GM23338 (cell line): Measurements from ENCODE around the gene CCDC24.

ENCODE experiments used
- CREB1 ChIP-seq: fragments of 250-450 bp; sonication (Bioruptor Pico); IDR thresholded peaks from 2 replicates; pipeline ENCODE4 v1.5.0; 2020; ENCODE audit warnings: low read depth, mild to moderate bottlenecking, moderate library complexity
- EZH2 ChIP-seq: fragments of 200-600 bp; sonication (generic); IDR thresholded peaks from one replicate; pipeline ENCODE4 v1.8.0; 2017; ENCODE audit warnings: antibody characterized with exemption, mild to moderate bottlenecking, low read depth; ENCODE audit not compliant: unreplicated experiment
- TF ChIP-seq, protein P1 (sequence below), 2 experiments: fragments of 200-600 bp in 1 of 2; sonication (generic) in 1 of 2; conservative IDR thresholded peaks; 2 replicates each; pipeline versions ENCODE4 v1.5.1 to v1.6.1; 2016 to 2017; ENCODE audit warnings: antibody characterized with exemption in 2 of 2, low read depth in 2 of 2, mild to moderate bottlenecking in 2 of 2, moderate library complexity in 1 of 2

DNA sequence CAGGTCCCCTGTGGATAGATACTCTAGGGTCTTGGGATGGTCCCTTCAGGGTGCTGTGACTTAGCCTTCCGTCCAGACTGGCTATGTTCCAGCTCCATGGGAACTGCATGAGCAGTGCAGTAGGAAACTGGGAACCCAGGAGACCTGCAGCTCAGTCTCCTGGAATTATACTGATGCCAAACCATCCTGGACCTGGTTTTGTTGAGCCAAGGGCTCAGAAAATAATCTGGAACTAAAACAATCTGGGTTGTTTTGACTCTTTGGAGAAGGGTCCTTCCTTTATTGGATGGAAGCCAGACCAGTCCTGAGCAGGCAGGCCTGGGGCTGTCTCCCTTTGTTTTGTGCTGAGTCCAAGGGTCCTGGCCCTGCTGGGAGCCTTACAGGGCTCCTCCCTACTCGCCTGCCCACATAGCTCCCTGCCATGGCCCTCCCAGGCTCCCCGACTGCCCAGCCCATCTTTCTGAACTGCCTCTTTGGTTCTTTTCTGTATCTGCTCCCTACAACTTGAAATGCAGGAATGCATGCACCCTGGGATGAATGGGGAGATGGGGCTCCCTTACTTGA is 43.4 kb upstream of the CCDC24 start:
- TF ChIP-seq, protein P1, sequence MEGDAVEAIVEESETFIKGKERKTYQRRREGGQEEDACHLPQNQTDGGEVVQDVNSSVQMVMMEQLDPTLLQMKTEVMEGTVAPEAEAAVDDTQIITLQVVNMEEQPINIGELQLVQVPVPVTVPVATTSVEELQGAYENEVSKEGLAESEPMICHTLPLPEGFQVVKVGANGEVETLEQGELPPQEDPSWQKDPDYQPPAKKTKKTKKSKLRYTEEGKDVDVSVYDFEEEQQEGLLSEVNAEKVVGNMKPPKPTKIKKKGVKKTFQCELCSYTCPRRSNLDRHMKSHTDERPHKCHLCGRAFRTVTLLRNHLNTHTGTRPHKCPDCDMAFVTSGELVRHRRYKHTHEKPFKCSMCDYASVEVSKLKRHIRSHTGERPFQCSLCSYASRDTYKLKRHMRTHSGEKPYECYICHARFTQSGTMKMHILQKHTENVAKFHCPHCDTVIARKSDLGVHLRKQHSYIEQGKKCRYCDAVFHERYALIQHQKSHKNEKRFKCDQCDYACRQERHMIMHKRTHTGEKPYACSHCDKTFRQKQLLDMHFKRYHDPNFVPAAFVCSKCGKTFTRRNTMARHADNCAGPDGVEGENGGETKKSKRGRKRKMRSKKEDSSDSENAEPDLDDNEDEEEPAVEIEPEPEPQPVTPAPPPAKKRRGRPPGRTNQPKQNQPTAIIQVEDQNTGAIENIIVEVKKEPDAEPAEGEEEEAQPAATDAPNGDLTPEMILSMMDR (conservative IDR thresholded peaks at IDR 0.05; ENCODE audit: low read depth in 2 of 2) = no peak
- TF ChIP-seq EZH2 = no peak
- TF ChIP-seq CREB1 (CRISPR knock-in tag) = no peak
